ENCODE data around the gene KCNJ6. TPM values are rescaled to one million over a fixed set of nuclear protein-coding genes. Genes with fewer than 3 reads are reported as not detected.

The KCNJ6 gene
- total and polyA plus RNA-seq, 9 of the 15 experiments (the other 6 are each of a cell fraction or from before 2014, with no cell fraction given) = 0.06 to 0.21 (median 0.13) TPM; not detected in 1

GRCh38 chr21:37563641-37564340 is 352.5 kb downstream of the KCNJ6 start (continued):
- TF ChIP-seq GTF3C2 (IDR thresholded peaks at IDR 0.05; ENCODE audit: borderline replicate concordance, extremely low read depth, insufficient read length) = no peak
- TF ChIP-seq TBL1XR1 (IDR thresholded peaks at IDR 0.05; ENCODE audit: low read length in 2 of 2) = peak in 1 of 2 experiments; percentile 76; a peak in 3 of 4 replicates
- no peak for TF ChIP-seq ZNF133 (CRISPR knock-in tag; IDR thresholded peaks at IDR 0.05)
- peak; percentile 77 for TF ChIP-seq SAP30 (IDR thresholded peaks at IDR 0.05; ENCODE audit: borderline replicate concordance, insufficient read depth, low read depth, low read length, poor library complexity, severe bottlenecking)
- peak; percentile 99 for TF ChIP-seq L3MBTL2 (IDR thresholded peaks at IDR 0.05)
- TF ChIP-seq THAP12 (CRISPR knock-in tag; IDR thresholded peaks at IDR 0.05) = peak; percentile 45; the same call in 1 of the 2 replicates
- peak; percentile 35 for TF ChIP-seq CHD1 (IDR thresholded peaks at IDR 0.05; ENCODE audit: low read length)
- 0 out of 4 replicates have a peak, but pooled peaks of 1 of the 2 experiments have one; percentile 36 for TF ChIP-seq TRIM24 (IDR thresholded peaks at IDR 0.05)
- 0 out of 2 replicates have a peak, but pooled peaks have one; percentile 17 for TF ChIP-seq KLF13 (tag; IDR thresholded peaks at IDR 0.05; ENCODE audit: borderline replicate concordance, low read depth)
- no peak for TF ChIP-seq STAT5A (IDR thresholded peaks at IDR 0.05; ENCODE audit: borderline replicate concordance, low read length)
- TF ChIP-seq MTA2 (IDR thresholded peaks at IDR 0.05; ENCODE audit: low read depth) = no peak
- peak in 1 of 2 experiments; percentile 38; a peak in 1 of 4 replicates for TF ChIP-seq RCOR1 (IDR thresholded peaks at IDR 0.05; ENCODE audit: borderline replicate concordance in 1 of 2, low read depth in 2 of 2, low read length in 2 of 2)
- peak; percentile 100 for TF ChIP-seq RAD51 (IDR thresholded peaks at IDR 0.05; ENCODE audit: borderline replicate concordance, low read depth)
- TF ChIP-seq HNRNPUL1 (IDR thresholded peaks at IDR 0.05; ENCODE audit: low read length) = no peak
- no peak for TF ChIP-seq TCF7L2 (IDR thresholded peaks at IDR 0.05; ENCODE audit: low read depth, low read length)
- TF ChIP-seq CBX2 (IDR thresholded peaks at IDR 0.05; ENCODE audit: insufficient read depth, low read length, poor library complexity, severe bottlenecking) = no peak
- TF ChIP-seq THRB (CRISPR knock-in tag; conservative IDR thresholded peaks at IDR 0.05) = no peak
- 0 out of 2 replicates have a peak, but pooled peaks have one; percentile 45 for TF ChIP-seq SREBF1 (IDR thresholded peaks at IDR 0.05; ENCODE audit: borderline replicate concordance, low read depth, low read length)
- TF ChIP-seq E2F5 (CRISPR knock-in tag; IDR thresholded peaks at IDR 0.05) = peak; percentile 98
- no peak for TF ChIP-seq NELFE (IDR thresholded peaks at IDR 0.05; ENCODE audit: insufficient read depth, insufficient read length)

All from K562 (cell line).